Spleen (tissue), 7 donors: ENCODE data around the gene NTSR1.

ENCODE experiments used
- CTCF ChIP-seq, 11 experiments: fragments of 200-600 bp in 7 of 11; fragments of 450-650 bp in 4 of 11; sonication (generic) in 4 of 11; IDR thresholded peaks in 8 of 11; conservative IDR thresholded peaks in 3 of 11; 1 replicate in 7 of 11; 2 replicates in 4 of 11; pipeline versions ENCODE4 v1.4.0 to v1.8.0; 2016 to 2021; ENCODE audit warnings: antibody characterized with exemption in 11 of 11, inconsistent platforms in 4 of 11, mild to moderate bottlenecking in 1 of 11
- POLR2A ChIP-seq, 3 donors: fragments of 450-650 bp; IDR thresholded peaks; one replicate each; pipeline ENCODE4 v1.5.1; 2017; ENCODE audit warnings: antibody characterized with exemption in 3 of 3, mild to moderate bottlenecking in 1 of 3
- POLR2AphosphoS5 ChIP-seq, 3 donors: sonication (generic); formaldehyde crosslinking; IDR thresholded peaks; one replicate each; pipeline ENCODE4 v1.5.1; 2017; ENCODE audit warnings: antibody characterized with exemption in 3 of 3
- donor health status: DM: no; HTN: no; CAD: no; lungs with moderate emphysema.
- donor health status: DM: no; HTN: no; CAD: no.
- donor health status: DM: no; HTN: no; CAD: no.

GRCh38 chr20:62699741-62700140 is 8.9 kb upstream of the NTSR1 start:
- TF ChIP-seq CTCF (IDR thresholded peaks at IDR 0.05 in 8 of 11, conservative IDR thresholded peaks at IDR 0.05 in 3 of 11), result no peak
- no peak for TF ChIP-seq POLR2AphosphoS5 (IDR thresholded peaks at IDR 0.05)
- TF ChIP-seq POLR2A (IDR thresholded peaks at IDR 0.05), result no peak
